GM23338 (cell line): ENCODE data around the gene CNKSR1. TPM values are rescaled to one million over a fixed set of nuclear protein-coding genes. Genes with fewer than 3 reads are reported as not detected.

ENCODE experiments used
- ATAC-seq: fragments of 200-7000 bp; cut with Tn5 transposase; 3 replicates; pipeline ENCODE4 v1.9.1; 2020
- DNase-seq: peaks from one replicate; pipeline ENCODE4 v3.0.0-alpha.2; 2015; ENCODE audit warnings: low spot score
- H2AFZ ChIP-seq: fragments of 200-600 bp; sonication (generic); 2 replicates; pipeline ENCODE4 v1.8.0; 2016; ENCODE audit warnings: antibody characterized with exemption, mild to moderate bottlenecking, moderate library complexity
- H3F3A ChIP-seq: fragments of 200-600 bp; sonication (generic); replicated peaks from 2 replicates; pipeline ENCODE4 v1.8.0; 2017; ENCODE audit warnings: antibody characterized with exemption, mixed run types, low read depth
- H3K27ac ChIP-seq: fragments of 200-600 bp; sonication (generic); 2 replicates; pipeline ENCODE4 v1.6.1; 2016; ENCODE audit warnings: low read depth
- H3K27me3 ChIP-seq: fragments of 200-600 bp; sonication (generic); 2 replicates; pipeline ENCODE4 v1.8.0; 2016; ENCODE audit warnings: mild to moderate bottlenecking, mixed run types, moderate library complexity; ENCODE audit not compliant: insufficient read depth
- H3K36me3 ChIP-seq: fragments of 200-600 bp; sonication (generic); 2 replicates; pipeline ENCODE4 v1.8.0; 2016; ENCODE audit warnings: mild to moderate bottlenecking; ENCODE audit not compliant: insufficient read depth
- H3K4me1 ChIP-seq: fragments of 200-600 bp; sonication (generic); 2 replicates; pipeline ENCODE4 v1.8.0; 2016; ENCODE audit warnings: mild to moderate bottlenecking, moderate library complexity; ENCODE audit not compliant: insufficient read depth
- H3K4me2 ChIP-seq: fragments of 200-600 bp; sonication (generic); 2 replicates; pipeline ENCODE4 v1.7.1; 2017; ENCODE audit warnings: mixed run types
- H3K4me3 ChIP-seq: fragments of 200-600 bp; sonication (generic); 2 replicates; pipeline ENCODE4 v1.6.1; 2016; ENCODE audit warnings: mixed run types
- H3K79me2 ChIP-seq: fragments of 200-600 bp; sonication (generic); replicated peaks from 2 replicates; pipeline ENCODE4 v1.8.0; 2017; ENCODE audit warnings: mild to moderate bottlenecking; ENCODE audit not compliant: insufficient read depth
- H3K9me2 ChIP-seq: fragments of 200-600 bp; sonication (generic); 2 replicates; pipeline ENCODE4 v1.8.0; 2017; ENCODE audit not compliant: insufficient read depth
- H4K20me1 ChIP-seq: fragments of 200-600 bp; sonication (generic); replicated peaks from 2 replicates; pipeline ENCODE4 v1.8.0; 2017; ENCODE audit warnings: mild to moderate bottlenecking; ENCODE audit not compliant: insufficient read depth
- H3K27ac Mint-ChIP-seq: 2 replicates; pipeline ENCODE4 v1.8.0; 2020; ENCODE audit warnings: inconsistent platforms, mild to moderate bottlenecking, moderate library complexity, mixed read lengths
- H3K27me3 Mint-ChIP-seq: 3 replicates; pipeline ENCODE4 v1.8.0; 2022; ENCODE audit warnings: low read depth, mild to moderate bottlenecking, moderate library complexity, mixed read lengths, inconsistent platforms; ENCODE audit not compliant: insufficient read depth, poor library complexity
- H3K36me3 Mint-ChIP-seq: 3 replicates; pipeline ENCODE4 v1.8.0; 2021; ENCODE audit warnings: low read depth, mild to moderate bottlenecking, inconsistent platforms, moderate library complexity, mixed read lengths
- H3K4me1 Mint-ChIP-seq: 3 replicates; pipeline ENCODE4 v1.8.0; 2020; ENCODE audit warnings: mild to moderate bottlenecking, inconsistent platforms, mixed read lengths
- H3K4me3 Mint-ChIP-seq: 3 replicates; pipeline ENCODE4 v1.8.0; 2021; ENCODE audit warnings: moderate library complexity, mild to moderate bottlenecking, inconsistent platforms, mixed read lengths
- H3K9me3 Mint-ChIP-seq: 3 replicates; pipeline ENCODE4 v1.8.0; 2020; ENCODE audit warnings: moderate library complexity, mild to moderate bottlenecking, inconsistent platforms, mixed read lengths
- CREB1 ChIP-seq: fragments of 250-450 bp; sonication (Bioruptor Pico); IDR thresholded peaks from 2 replicates; pipeline ENCODE4 v1.5.0; 2020; ENCODE audit warnings: low read depth, mild to moderate bottlenecking, moderate library complexity
- EZH2 ChIP-seq: fragments of 200-600 bp; sonication (generic); IDR thresholded peaks from one replicate; pipeline ENCODE4 v1.8.0; 2017; ENCODE audit warnings: antibody characterized with exemption, mild to moderate bottlenecking, low read depth; ENCODE audit not compliant: unreplicated experiment
- EZH2phosphoT487 ChIP-seq: fragments of 200-600 bp; sonication (generic); IDR thresholded peaks from one replicate; pipeline ENCODE4 v1.8.1; 2018; ENCODE audit warnings: antibody characterized with exemption; ENCODE audit not compliant: unreplicated experiment
- JUNB ChIP-seq: IDR thresholded peaks from one replicate; pipeline ENCODE4 v1.6.1; 2016; ENCODE audit warnings: antibody characterized with exemption; ENCODE audit not compliant: unreplicated experiment
- NANOG ChIP-seq: IDR thresholded peaks from 2 replicates; pipeline ENCODE4 v1.6.1; 2016; ENCODE audit warnings: antibody characterized with exemption, borderline replicate concordance
- STAT1 ChIP-seq: IDR thresholded peaks from one replicate; pipeline ENCODE4 v1.6.1; 2016; ENCODE audit warnings: antibody characterized with exemption; ENCODE audit not compliant: unreplicated experiment
- ZNF114 ChIP-seq: fragments of 250-450 bp; sonication (Bioruptor Pico); IDR thresholded peaks from 2 replicates; pipeline ENCODE4 v1.5.0; 2020; ENCODE audit warnings: mild to moderate bottlenecking, moderate library complexity
- ZNF331 ChIP-seq: fragments of 250-450 bp; sonication (Bioruptor Pico); IDR thresholded peaks from 2 replicates; pipeline ENCODE4 v1.5.0; 2020; ENCODE audit warnings: low read depth, mild to moderate bottlenecking, moderate library complexity
- polyA plus RNA-seq: library from polyadenylated mRNA; unstranded; fragments of >200 nt; fragmentation: Nextera tagmentation; extraction: Ambion mirVana; gene quantifications from 2 replicates; pipeline ENCODE4 v1.2.1, GENCODE V29; 2016
- total RNA-seq: library from RNA; depleted of rRNA; stranded (reverse); fragments of >200 nt; shearing (Covaris generic); gene quantifications from 2 replicates; pipeline ENCODE4 v1.2.3, GENCODE V29; 2014
- TF ChIP-seq, protein P1 (sequence below): IDR thresholded peaks from one replicate; pipeline ENCODE4 v1.6.1; 2018; ENCODE audit warnings: antibody characterized with exemption; ENCODE audit not compliant: unreplicated experiment
- TF ChIP-seq, protein P2 (sequence below), 2 experiments: fragments of 200-600 bp in 1 of 2; sonication (generic) in 1 of 2; conservative IDR thresholded peaks; 2 replicates each; pipeline versions ENCODE4 v1.5.1 to v1.6.1; 2016 to 2017; ENCODE audit warnings: antibody characterized with exemption in 2 of 2, low read depth in 2 of 2, mild to moderate bottlenecking in 2 of 2, moderate library complexity in 1 of 2

The CNKSR1 gene
- total and polyA plus RNA-seq, 2 experiments from 2014 or later, result 9.7 to 12.5 TPM

DNA sequence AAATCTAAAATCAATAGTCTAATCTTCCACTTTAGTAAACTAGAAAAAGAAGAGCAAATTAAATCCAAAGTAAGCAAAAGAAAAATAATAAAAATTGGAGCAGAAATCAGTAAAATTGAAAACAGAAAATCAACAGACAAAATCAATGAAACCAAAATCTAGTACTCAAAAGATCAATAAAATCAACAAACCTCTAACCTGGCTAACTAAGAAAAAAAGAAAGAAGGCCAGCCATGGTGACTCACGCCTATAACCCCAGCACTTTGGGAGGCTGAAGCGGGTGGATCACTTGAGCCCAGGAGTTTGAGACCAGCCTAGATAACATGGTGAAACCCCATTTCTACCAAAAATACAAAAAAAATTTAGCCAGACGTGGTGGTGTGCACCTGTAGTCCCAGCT lies 42.8 kb upstream of the CNKSR1 start:
- no peak for DNase-seq

DNA sequence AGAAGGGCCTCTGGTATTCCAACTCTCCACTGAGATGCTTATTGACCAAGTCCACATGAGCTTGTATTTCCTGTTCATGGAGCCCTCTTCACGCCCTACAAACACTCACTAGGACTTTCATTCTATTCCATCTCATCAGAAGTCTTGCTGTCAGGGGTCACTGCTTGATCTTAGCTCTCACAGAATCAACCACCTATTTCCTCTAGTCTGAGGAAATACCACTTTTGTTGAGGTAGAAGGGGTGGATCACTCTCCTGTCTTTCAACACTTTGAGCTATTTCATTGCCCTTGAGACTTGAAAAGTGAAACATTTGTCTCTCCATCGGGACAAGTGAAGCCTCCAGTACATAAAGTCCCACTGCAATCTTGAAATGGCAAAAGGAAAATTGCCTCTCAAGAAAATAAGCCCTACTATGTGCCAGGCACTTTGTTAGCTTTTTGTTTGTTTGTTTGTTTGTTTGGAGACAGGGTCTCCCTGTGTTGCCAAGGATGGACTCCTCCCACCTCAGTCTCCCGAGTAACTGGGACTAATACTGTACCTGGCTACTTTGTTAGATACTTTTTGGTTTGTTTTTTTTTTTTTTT lies 38.2 kb upstream of the CNKSR1 start:
- H3K36me3 Mint-ChIP-seq, result no peaks in the 10 kb centered on the region
- H3K27ac ChIP-seq, result no peak overlapping the region
- ATAC-seq (no peak), DNase-seq (no peak)
- no peak overlapping the region for H3K4me3 ChIP-seq
- H3K4me2 ChIP-seq, result no peak overlapping the region
- H3K36me3 ChIP-seq, result no peaks in the 10 kb centered on the region
- H3K27me3 ChIP-seq, result peaks cover 4% of the 10 kb centered on the region; the same call in 1 of the 2 replicates
- H3K79me2 ChIP-seq, result no peaks in the 10 kb centered on the region
- H2AFZ ChIP-seq, result peak overlapping the region; percentile 86
- H3K4me3 Mint-ChIP-seq, result no peak overlapping the region
- H4K20me1 ChIP-seq, result no peaks in the 10 kb centered on the region
- no peaks in the 10 kb centered on the region for H3F3A ChIP-seq
- H3K9me2 ChIP-seq, result no peaks in the 10 kb centered on the region
- H3K9me3 Mint-ChIP-seq, result no peaks in the 10 kb centered on the region; the same call in 2 of the 3 replicates
- peaks cover 4% of the 10 kb centered on the region; the same call in 1 of the 3 replicates for H3K4me1 Mint-ChIP-seq
- peaks cover 7% of the 10 kb centered on the region for H3K27me3 Mint-ChIP-seq
- H3K27ac Mint-ChIP-seq, result no peak overlapping the region
- no peaks in the 10 kb centered on the region for H3K4me1 ChIP-seq
- TF ChIP-seq, protein P1, sequence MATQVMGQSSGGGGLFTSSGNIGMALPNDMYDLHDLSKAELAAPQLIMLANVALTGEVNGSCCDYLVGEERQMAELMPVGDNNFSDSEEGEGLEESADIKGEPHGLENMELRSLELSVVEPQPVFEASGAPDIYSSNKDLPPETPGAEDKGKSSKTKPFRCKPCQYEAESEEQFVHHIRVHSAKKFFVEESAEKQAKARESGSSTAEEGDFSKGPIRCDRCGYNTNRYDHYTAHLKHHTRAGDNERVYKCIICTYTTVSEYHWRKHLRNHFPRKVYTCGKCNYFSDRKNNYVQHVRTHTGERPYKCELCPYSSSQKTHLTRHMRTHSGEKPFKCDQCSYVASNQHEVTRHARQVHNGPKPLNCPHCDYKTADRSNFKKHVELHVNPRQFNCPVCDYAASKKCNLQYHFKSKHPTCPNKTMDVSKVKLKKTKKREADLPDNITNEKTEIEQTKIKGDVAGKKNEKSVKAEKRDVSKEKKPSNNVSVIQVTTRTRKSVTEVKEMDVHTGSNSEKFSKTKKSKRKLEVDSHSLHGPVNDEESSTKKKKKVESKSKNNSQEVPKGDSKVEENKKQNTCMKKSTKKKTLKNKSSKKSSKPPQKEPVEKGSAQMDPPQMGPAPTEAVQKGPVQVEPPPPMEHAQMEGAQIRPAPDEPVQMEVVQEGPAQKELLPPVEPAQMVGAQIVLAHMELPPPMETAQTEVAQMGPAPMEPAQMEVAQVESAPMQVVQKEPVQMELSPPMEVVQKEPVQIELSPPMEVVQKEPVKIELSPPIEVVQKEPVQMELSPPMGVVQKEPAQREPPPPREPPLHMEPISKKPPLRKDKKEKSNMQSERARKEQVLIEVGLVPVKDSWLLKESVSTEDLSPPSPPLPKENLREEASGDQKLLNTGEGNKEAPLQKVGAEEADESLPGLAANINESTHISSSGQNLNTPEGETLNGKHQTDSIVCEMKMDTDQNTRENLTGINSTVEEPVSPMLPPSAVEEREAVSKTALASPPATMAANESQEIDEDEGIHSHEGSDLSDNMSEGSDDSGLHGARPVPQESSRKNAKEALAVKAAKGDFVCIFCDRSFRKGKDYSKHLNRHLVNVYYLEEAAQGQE, result no peak
- TF ChIP-seq JUNB (no peak), EZH2 (no peak), ZNF114 (CRISPR knock-in tag) (no peak), STAT1 (no peak)
- TF ChIP-seq, protein P2, sequence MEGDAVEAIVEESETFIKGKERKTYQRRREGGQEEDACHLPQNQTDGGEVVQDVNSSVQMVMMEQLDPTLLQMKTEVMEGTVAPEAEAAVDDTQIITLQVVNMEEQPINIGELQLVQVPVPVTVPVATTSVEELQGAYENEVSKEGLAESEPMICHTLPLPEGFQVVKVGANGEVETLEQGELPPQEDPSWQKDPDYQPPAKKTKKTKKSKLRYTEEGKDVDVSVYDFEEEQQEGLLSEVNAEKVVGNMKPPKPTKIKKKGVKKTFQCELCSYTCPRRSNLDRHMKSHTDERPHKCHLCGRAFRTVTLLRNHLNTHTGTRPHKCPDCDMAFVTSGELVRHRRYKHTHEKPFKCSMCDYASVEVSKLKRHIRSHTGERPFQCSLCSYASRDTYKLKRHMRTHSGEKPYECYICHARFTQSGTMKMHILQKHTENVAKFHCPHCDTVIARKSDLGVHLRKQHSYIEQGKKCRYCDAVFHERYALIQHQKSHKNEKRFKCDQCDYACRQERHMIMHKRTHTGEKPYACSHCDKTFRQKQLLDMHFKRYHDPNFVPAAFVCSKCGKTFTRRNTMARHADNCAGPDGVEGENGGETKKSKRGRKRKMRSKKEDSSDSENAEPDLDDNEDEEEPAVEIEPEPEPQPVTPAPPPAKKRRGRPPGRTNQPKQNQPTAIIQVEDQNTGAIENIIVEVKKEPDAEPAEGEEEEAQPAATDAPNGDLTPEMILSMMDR (conservative IDR thresholded peaks at IDR 0.05; ENCODE audit: low read depth in 2 of 2), result no peak

More for the DNA sequence above, 42.8 kb upstream of the CNKSR1 start:
- H3K79me2 ChIP-seq, result no peaks in the 10 kb centered on the region
- peaks cover 4% of the 10 kb centered on the region; the same call in 1 of the 3 replicates for H3K4me1 Mint-ChIP-seq
- no peak overlapping the region for H3K27ac ChIP-seq
- no peaks in the 10 kb centered on the region for H3K36me3 Mint-ChIP-seq
- H3K36me3 ChIP-seq, result no peaks in the 10 kb centered on the region
- no peak for ATAC-seq
- H3K27me3 Mint-ChIP-seq, result peaks cover under 1% of the 10 kb centered on the region
- no peaks in the 10 kb centered on the region for H3F3A ChIP-seq
- H4K20me1 ChIP-seq, result no peaks in the 10 kb centered on the region
- H3K9me2 ChIP-seq, result no peaks in the 10 kb centered on the region
- no peak overlapping the region for H3K27ac Mint-ChIP-seq
- no peak overlapping the region for H3K4me3 ChIP-seq
- H3K4me3 Mint-ChIP-seq, result no peak overlapping the region
- H3K4me1 ChIP-seq, result no peaks in the 10 kb centered on the region
- H3K27me3 ChIP-seq, result no peaks in the 10 kb centered on the region
- H2AFZ ChIP-seq, result no peak overlapping the region
- H3K9me3 Mint-ChIP-seq, result no peaks in the 10 kb centered on the region; the same call in 2 of the 3 replicates
- H3K4me2 ChIP-seq, result no peak overlapping the region
- no peak for TF ChIP-seq JUNB
- TF ChIP-seq NANOG, result no peak
- TF ChIP-seq EZH2phosphoT487, result no peak
- TF ChIP-seq EZH2, result no peak
- no peak for TF ChIP-seq CREB1 (CRISPR knock-in tag)
- TF ChIP-seq, protein P2 (conservative IDR thresholded peaks at IDR 0.05; ENCODE audit: low read depth in 2 of 2), result no peak
- no peak for TF ChIP-seq STAT1
- no peak for TF ChIP-seq ZNF331 (CRISPR knock-in tag)
